ENCODE measurements around the gene C1QB. TPM values are rescaled to one million over a fixed set of nuclear protein-coding genes. Genes with fewer than 3 reads are reported as not detected.

Gene C1QB
- total RNA-seq, 1 experiment from 2014 or later: 0.33 TPM

GRCh38 chr1:22683547-22683946 is 30.5 kb downstream of the C1QB start:
- intact Hi-C loops (cut with micrococcal nuclease; ENCODE audit: unreplicated experiment): no loop called here

DNA sequence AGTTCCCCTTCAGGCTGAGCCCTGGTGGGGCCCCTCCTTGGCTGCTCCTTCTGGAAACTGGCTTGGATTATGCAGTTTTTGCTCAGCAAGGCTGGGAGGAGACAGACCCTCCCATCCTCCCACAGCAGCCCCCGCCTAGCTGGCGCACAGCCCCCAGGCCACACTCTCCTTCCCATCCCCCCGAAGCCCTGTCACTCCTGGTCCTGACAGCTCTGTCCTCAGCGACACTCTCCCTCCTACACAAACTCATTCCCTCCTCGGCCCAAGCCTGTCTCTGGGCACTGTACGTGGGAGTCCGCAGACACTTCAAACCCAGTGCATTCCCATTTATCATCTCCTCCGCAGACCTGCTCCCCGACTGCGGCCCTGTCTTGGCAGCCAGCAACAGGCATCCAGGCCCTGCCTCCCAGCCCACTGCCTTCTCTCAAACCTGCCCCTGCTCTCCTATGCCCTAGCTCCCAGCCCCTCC is 32.6 kb downstream of the C1QB start:
- no TSS peak for BruUV-seq (replicated peaks)
- in situ Hi-C loops (cut with HindIII; ENCODE audit: low pct_unique_long_range_greater_than_20kb, low sequenced_read_pairs) (no loop called here), intact Hi-C loops (cut with micrococcal nuclease; ENCODE audit: unreplicated experiment) (no loop called here)
- H3K36me3 ChIP-seq (ENCODE audit: control insufficient read depth, insufficient read depth, low read length): no peaks in the 10 kb centered on the region
- ATAC-seq (no peak), DNase-seq (ENCODE audit: low read depth, low spot score) (no peak)
- POLR2A ChIA-PET: no interaction called here
- no peaks in the 10 kb centered on the region for H3K9me3 ChIP-seq (ENCODE audit: control insufficient read depth, insufficient read depth, low read depth, low read length)
- no peaks in the 10 kb centered on the region for H3K4me1 ChIP-seq (ENCODE audit: control insufficient read depth, insufficient read depth, low read length)
- H3K4me3 ChIP-seq (ENCODE audit: low read depth in 2 of 2, low read length in 2 of 2): no peak overlapping the region
- no peak overlapping the region for H3K27ac ChIP-seq (ENCODE audit: low read length)
- TF ChIP-seq POLR2AphosphoS5 (IDR thresholded peaks at IDR 0.05; ENCODE audit: low read depth, low read length) (no peak), TCF7L2 (IDR thresholded peaks at IDR 0.05; ENCODE audit: low read depth, low read length) (no peak), SIN3A (IDR thresholded peaks at IDR 0.05; ENCODE audit: borderline replicate concordance, insufficient read depth, low read depth, low read length) (no peak), CTCF (IDR thresholded peaks at IDR 0.05) (no peak)
- TF ChIP-seq, protein P1, sequence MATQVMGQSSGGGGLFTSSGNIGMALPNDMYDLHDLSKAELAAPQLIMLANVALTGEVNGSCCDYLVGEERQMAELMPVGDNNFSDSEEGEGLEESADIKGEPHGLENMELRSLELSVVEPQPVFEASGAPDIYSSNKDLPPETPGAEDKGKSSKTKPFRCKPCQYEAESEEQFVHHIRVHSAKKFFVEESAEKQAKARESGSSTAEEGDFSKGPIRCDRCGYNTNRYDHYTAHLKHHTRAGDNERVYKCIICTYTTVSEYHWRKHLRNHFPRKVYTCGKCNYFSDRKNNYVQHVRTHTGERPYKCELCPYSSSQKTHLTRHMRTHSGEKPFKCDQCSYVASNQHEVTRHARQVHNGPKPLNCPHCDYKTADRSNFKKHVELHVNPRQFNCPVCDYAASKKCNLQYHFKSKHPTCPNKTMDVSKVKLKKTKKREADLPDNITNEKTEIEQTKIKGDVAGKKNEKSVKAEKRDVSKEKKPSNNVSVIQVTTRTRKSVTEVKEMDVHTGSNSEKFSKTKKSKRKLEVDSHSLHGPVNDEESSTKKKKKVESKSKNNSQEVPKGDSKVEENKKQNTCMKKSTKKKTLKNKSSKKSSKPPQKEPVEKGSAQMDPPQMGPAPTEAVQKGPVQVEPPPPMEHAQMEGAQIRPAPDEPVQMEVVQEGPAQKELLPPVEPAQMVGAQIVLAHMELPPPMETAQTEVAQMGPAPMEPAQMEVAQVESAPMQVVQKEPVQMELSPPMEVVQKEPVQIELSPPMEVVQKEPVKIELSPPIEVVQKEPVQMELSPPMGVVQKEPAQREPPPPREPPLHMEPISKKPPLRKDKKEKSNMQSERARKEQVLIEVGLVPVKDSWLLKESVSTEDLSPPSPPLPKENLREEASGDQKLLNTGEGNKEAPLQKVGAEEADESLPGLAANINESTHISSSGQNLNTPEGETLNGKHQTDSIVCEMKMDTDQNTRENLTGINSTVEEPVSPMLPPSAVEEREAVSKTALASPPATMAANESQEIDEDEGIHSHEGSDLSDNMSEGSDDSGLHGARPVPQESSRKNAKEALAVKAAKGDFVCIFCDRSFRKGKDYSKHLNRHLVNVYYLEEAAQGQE (IDR thresholded peaks at IDR 0.05; ENCODE audit: insufficient read depth in 1 of 2, low read depth in 2 of 2, low read length in 1 of 2): no peak
- CTCF ChIA-PET: interaction anchor here (0.7 kb wide), 1 partner anchor 145 kb away, joined by 4 read pairs; no protein-coding TSS in a partner anchor
- H3K27me3 ChIP-seq (ENCODE audit: control insufficient read depth, insufficient read depth, low read length): no peaks in the 10 kb centered on the region

More at GRCh38 chr1:22683547-22683946, 30.5 kb downstream of the C1QB start:
- H3K4me1 ChIP-seq (ENCODE audit: control insufficient read depth, insufficient read depth, low read length): no peaks in the 10 kb centered on the region
- POLR2A ChIA-PET: no interaction called here
- TF ChIP-seq, protein P1 (IDR thresholded peaks at IDR 0.05; ENCODE audit: insufficient read depth in 1 of 2, low read depth in 2 of 2, low read length in 1 of 2): no peak
- H3K36me3 ChIP-seq (ENCODE audit: control insufficient read depth, insufficient read depth, low read length): no peaks in the 10 kb centered on the region
- ATAC-seq: no peak
- no peaks in the 10 kb centered on the region for H3K27me3 ChIP-seq (ENCODE audit: control insufficient read depth, insufficient read depth, low read length)
- H3K4me3 ChIP-seq (ENCODE audit: low read depth in 2 of 2, low read length in 2 of 2): no peak overlapping the region
- H3K27ac ChIP-seq (ENCODE audit: low read length): no peak overlapping the region
- no peak for DNase-seq (ENCODE audit: low read depth, low spot score)
- H3K9me3 ChIP-seq (ENCODE audit: control insufficient read depth, insufficient read depth, low read depth, low read length): no peaks in the 10 kb centered on the region
- CTCF ChIA-PET: no interaction called here
- in situ Hi-C loops (cut with HindIII; ENCODE audit: low pct_unique_long_range_greater_than_20kb, low sequenced_read_pairs): no loop called here
- no TSS peak for BruUV-seq (replicated peaks)

Data from Panc1 (cell line).